ENCODE measurements around the gene ZCCHC3.

DNA sequence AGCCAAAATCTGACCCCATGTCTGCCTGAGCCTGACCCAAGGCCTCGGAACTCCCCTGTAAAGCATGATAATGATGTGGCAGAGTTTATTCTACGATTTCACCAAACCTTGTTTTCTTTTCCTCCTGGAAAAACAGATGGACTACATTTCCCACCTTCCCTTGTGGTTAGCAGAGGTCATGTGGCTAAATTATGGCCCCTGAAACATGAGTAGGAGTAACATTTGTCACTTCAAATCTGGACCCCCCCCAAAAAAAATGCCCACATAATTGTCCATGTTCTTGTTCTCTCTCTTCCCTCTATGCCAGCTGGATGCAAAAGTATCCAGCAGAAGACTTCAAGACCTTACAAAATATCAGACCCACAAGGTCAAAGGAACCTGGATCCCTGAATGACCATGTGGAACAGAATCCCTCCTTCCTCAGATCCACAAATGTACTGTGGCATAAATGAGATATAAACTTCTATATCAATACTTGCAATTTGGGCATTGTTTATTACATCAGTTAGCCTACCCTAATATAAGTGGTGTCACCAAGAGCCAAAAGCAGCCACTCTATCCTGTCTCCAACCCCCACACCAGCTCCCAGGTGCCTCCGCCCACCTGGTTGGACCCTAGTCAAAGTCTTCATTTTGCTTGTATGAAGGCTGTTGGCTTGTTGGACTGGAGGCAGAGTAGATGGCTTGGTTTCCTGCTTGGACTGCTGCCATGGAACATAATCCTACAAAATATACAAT is 8.2 kb upstream of the ZCCHC3 start:
- TF ChIP-seq, protein P1, sequence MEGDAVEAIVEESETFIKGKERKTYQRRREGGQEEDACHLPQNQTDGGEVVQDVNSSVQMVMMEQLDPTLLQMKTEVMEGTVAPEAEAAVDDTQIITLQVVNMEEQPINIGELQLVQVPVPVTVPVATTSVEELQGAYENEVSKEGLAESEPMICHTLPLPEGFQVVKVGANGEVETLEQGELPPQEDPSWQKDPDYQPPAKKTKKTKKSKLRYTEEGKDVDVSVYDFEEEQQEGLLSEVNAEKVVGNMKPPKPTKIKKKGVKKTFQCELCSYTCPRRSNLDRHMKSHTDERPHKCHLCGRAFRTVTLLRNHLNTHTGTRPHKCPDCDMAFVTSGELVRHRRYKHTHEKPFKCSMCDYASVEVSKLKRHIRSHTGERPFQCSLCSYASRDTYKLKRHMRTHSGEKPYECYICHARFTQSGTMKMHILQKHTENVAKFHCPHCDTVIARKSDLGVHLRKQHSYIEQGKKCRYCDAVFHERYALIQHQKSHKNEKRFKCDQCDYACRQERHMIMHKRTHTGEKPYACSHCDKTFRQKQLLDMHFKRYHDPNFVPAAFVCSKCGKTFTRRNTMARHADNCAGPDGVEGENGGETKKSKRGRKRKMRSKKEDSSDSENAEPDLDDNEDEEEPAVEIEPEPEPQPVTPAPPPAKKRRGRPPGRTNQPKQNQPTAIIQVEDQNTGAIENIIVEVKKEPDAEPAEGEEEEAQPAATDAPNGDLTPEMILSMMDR (conservative IDR thresholded peaks at IDR 0.05 in 1 of 2, IDR thresholded peaks at IDR 0.05 in 1 of 2; ENCODE audit: low read depth in 1 of 2, low read length in 2 of 2), result no peak
- no peak for TF ChIP-seq EZH2 (IDR thresholded peaks at IDR 0.05; ENCODE audit: low read length, missing control alignments)

All from fibroblast of lung (primary cell).